Lower lobe of right lung (tissue), 2 donors: ENCODE measurements around the gene UBXN7. TPM values are rescaled to one million over a fixed set of nuclear protein-coding genes. Genes with fewer than 3 reads are reported as not detected.
"Not testable (repeated sequence)": the region's sequence is repeated elsewhere in the genome, so short reads cannot be mapped to it uniquely, and the experiment has no call there.

Experiments
- ATAC-seq, 2 donors: fragments of 200-7000 bp; cut with Tn5 transposase; one replicate each; pipeline ENCODE4 v1.9.1; 2020 to 2022; ENCODE audit warnings: mild to moderate bottlenecking in 2 of 2, moderate library complexity in 2 of 2
- DNase-seq: peaks from one replicate; pipeline ENCODE4 v3.0.0-alpha.2; 2020
- H3K27ac ChIP-seq: fragments of 200-600 bp; one replicate; pipeline ENCODE4 v1.8.0; 2022
- H3K27me3 ChIP-seq: fragments of 200-600 bp; one replicate; pipeline ENCODE4 v1.8.0; 2022; ENCODE audit warnings: low read depth
- H3K36me3 ChIP-seq: fragments of 200-600 bp; one replicate; pipeline ENCODE4 v1.8.0; 2022; ENCODE audit warnings: mild to moderate bottlenecking
- H3K4me1 ChIP-seq: fragments of 200-600 bp; one replicate; pipeline ENCODE4 v1.8.0; 2022
- H3K4me3 ChIP-seq: fragments of 200-600 bp; one replicate; pipeline ENCODE4 v1.8.0; 2022; ENCODE audit warnings: mild to moderate bottlenecking
- H3K9me3 ChIP-seq: fragments of 200-600 bp; one replicate; pipeline ENCODE4 v1.8.0; 2022
- intact Hi-C: fragments of 100-400 bp; cut with DNase I; formaldehyde crosslinking; loops from one replicate; pipeline ENCODE4 v1.11.0; 2022
- total RNA-seq: library from RNA; stranded (reverse); fragmentation: NEBNext Ultra II Directional; extraction: Animal tissue kit (Norgen Biotek cat#: 25700); gene quantifications from one replicate; pipeline ENCODE4 v1.2.1, GENCODE V29; 2021
- TF ChIP-seq, protein P1 (sequence below): fragments of 200-600 bp; IDR thresholded peaks from one replicate; pipeline ENCODE4 v1.8.0; 2022; ENCODE audit warnings: antibody characterized with exemption, mild to moderate bottlenecking
- donor health status: DM: no; HTN: yes; CAD: no; lungs with severe emphysema.

The UBXN7 gene
- total RNA-seq, 1 donor from 2014 or later: 56.2 TPM

DNA sequence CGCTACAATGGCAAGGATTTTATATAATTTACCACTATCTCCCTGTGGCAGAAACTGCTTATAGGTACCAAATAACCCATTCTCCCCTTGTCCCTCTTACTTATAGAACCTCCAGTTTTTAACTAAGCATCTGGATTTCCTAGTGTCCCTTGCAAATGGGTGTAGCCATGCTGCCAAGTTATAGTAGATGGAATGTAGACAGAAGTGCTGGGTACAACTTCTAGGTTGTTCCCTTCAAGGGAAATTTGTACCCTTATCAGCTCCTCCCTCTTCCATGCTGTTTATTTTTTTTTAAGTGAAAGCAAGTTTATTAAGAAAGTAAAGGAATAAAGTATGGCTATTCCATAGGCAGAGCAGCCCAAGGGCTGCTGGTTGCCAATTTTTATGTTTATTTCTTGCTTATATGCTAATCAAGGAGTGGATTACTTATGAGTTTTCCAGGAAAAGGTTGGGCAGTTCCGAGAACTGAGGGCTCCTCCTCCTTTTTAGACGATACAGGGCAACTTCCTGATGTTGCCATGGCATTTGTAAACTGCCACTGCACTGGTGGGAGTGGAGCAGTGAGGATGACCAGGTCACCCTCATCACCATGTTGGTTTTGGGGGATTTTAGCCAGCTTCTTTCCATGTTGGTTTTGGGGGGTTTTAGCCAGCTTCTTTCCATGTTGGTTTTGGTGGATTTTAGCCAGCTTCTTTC lies 53.9 kb downstream of the UBXN7 start:
- no peak overlapping the region for H3K4me3 ChIP-seq
- ATAC-seq (no peak), DNase-seq (no peak)
- H3K27me3 ChIP-seq: no peaks in the 10 kb centered on the region
- H3K9me3 ChIP-seq: no peaks in the 10 kb centered on the region
- H3K4me1 ChIP-seq: no peaks in the 10 kb centered on the region
- intact Hi-C loops: no loop called here
- no peak overlapping the region for H3K27ac ChIP-seq
- TF ChIP-seq, protein P1, sequence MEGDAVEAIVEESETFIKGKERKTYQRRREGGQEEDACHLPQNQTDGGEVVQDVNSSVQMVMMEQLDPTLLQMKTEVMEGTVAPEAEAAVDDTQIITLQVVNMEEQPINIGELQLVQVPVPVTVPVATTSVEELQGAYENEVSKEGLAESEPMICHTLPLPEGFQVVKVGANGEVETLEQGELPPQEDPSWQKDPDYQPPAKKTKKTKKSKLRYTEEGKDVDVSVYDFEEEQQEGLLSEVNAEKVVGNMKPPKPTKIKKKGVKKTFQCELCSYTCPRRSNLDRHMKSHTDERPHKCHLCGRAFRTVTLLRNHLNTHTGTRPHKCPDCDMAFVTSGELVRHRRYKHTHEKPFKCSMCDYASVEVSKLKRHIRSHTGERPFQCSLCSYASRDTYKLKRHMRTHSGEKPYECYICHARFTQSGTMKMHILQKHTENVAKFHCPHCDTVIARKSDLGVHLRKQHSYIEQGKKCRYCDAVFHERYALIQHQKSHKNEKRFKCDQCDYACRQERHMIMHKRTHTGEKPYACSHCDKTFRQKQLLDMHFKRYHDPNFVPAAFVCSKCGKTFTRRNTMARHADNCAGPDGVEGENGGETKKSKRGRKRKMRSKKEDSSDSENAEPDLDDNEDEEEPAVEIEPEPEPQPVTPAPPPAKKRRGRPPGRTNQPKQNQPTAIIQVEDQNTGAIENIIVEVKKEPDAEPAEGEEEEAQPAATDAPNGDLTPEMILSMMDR: no peak
- peaks cover 10% of the 10 kb centered on the region for H3K36me3 ChIP-seq

DNA sequence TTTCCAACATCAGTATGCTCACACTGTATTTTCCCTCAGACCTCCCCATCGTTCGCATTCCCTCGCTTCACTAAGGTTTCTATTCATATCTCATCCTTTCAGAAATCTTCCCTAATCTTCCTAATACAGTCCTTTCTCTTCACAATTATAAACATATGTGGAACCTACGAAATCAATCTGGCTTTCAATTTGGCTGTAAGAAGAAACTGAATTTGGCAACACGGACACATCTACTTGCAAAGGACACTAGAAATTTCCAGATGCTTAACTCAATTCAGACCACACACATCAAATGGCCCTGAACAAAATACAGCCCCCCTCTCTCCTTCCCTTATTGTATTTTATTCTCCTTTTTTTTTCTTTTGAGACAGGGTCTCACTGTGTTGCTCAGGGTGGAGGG lies 54.9 kb downstream of the UBXN7 start:
- intact Hi-C loops: no loop called here
- H3K4me1 ChIP-seq: no peaks in the 10 kb centered on the region
- no peak overlapping the region for H3K4me3 ChIP-seq
- no peak overlapping the region for H3K27ac ChIP-seq
- ATAC-seq (no peak), DNase-seq (no peak)
- no peaks in the 10 kb centered on the region for H3K27me3 ChIP-seq
- TF ChIP-seq, protein P1: no peak
- H3K9me3 ChIP-seq: no peaks in the 10 kb centered on the region
- H3K36me3 ChIP-seq: peaks cover 14% of the 10 kb centered on the region

GRCh38 chr3:196365736-196366135 lies 66.5 kb downstream of the UBXN7 start:
- peaks cover 67% of the 10 kb centered on the region for H3K36me3 ChIP-seq

DNA sequence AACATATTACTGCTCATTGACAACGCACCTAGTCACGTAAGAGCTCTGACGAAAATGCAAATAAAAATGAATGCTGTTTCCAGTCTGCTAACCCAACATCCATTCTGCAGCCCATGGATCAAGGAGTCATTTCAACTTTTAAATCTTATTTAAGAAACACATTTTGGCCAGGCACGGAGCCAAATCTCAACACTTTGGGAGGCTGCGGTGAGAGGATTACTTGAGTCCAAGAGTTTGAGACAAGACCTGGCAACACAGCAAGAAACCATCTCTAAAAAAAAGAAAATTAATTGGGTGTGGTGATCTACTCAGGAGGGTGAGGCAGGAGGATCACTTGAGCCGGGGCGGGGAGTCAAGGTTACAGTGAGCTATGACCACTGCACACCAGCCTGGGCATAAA lies 71.6 kb downstream of the UBXN7 start:
- no peak for DNase-seq
- ATAC-seq: no peak

More at GRCh38 chr3:196365736-196366135, 66.5 kb downstream of the UBXN7 start:
- Histone ChIP-seq H3K4me1 (no peaks in the 10 kb centered on the region), H3K27ac (no peak overlapping the region), H3K27me3 (no peaks in the 10 kb centered on the region), H3K4me3 (no peak overlapping the region), H3K9me3 (no peaks in the 10 kb centered on the region)
- DNase-seq (no peak), ATAC-seq (no peak)
- TF ChIP-seq, protein P1: no peak
- intact Hi-C loops: no loop called here

DNA sequence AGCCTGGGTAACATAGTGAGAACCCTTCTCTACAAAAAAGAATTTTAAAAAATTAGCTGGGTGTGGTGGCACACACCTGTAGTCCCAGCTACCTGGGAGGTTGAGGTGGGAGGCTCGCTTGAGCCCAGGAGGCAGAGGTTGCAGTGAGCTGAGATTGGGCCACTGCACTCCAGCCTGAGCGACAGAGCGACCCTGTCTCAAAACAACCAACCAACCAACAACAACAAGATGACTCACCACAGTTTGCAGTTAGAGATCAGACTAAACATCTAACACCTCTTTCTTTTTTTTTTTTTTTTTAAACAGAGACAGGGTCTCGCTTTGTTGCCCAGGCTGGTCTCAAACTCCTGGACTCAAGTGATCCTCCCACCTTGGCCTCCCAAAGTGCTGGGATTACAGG lies 73.7 kb downstream of the UBXN7 start:
- H3K9me3 ChIP-seq, ATAC-seq, H3K4me1 ChIP-seq, H3K27ac ChIP-seq, intact Hi-C loops, H3K4me3 ChIP-seq, H3K27me3 ChIP-seq, DNase-seq: not testable (repeated sequence)
- H3K36me3 ChIP-seq: peaks cover 94% of the 10 kb centered on the region

More for the DNA sequence above, 71.6 kb downstream of the UBXN7 start:
- Histone ChIP-seq H3K36me3 (peaks cover 74% of the 10 kb centered on the region), H3K4me3 (no peak overlapping the region), H3K4me1 (no peaks in the 10 kb centered on the region), H3K27ac (no peak overlapping the region), H3K27me3 (no peaks in the 10 kb centered on the region), H3K9me3 (no peaks in the 10 kb centered on the region)
- intact Hi-C loops: no loop called here
- TF ChIP-seq, protein P1: no peak

DNA sequence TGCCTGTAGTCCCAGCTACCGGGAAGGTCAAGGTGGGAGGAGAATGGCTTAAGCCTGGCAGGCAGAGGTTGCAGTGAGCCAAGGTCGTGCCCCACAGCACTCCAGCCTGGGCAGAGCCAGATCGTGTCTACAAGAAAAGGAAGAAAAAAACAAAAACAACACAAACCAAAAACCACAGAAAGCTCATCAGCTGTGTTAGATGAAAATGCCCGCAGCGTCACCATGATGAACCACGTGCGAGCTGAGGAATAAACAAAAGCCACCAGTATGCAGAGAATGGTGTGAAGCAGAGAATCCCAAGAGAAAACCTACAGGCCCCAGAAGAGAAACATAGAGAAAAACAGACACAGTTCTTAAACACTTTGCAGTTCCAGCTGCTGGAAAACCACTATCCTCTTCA lies 74.3 kb downstream of the UBXN7 start:
- DNase-seq (no peak), ATAC-seq (no peak)
- Histone ChIP-seq H3K27me3 (no peaks in the 10 kb centered on the region), H3K4me1 (no peaks in the 10 kb centered on the region), H3K4me3 (no peak overlapping the region), H3K36me3 (peaks cover 100% of the 10 kb centered on the region), H3K9me3 (no peaks in the 10 kb centered on the region), H3K27ac (no peak overlapping the region)
- intact Hi-C loops: no loop called here
- TF ChIP-seq, protein P1: no peak
